Hindlimb muscle (tissue), 1 donor: ENCODE results near the gene RNF144A. TPM values are rescaled to one million over a fixed set of nuclear protein-coding genes. Genes with fewer than 3 reads are reported as not detected.

ENCODE experiments used
- DNase-seq: peaks from one replicate; pipeline ENCODE4 v3.0.0-alpha.2; 2013
- polyA plus RNA-seq: library from polyadenylated mRNA; unstranded; fragments of 120-200 nt; gene quantifications from one replicate; pipeline ENCODE4 v1.2.1, GENCODE V29; 2013; ENCODE audit not compliant: insufficient read length

RNF144A gene
- polyA plus RNA-seq, 1 donor: 21.5 TPM

DNA sequence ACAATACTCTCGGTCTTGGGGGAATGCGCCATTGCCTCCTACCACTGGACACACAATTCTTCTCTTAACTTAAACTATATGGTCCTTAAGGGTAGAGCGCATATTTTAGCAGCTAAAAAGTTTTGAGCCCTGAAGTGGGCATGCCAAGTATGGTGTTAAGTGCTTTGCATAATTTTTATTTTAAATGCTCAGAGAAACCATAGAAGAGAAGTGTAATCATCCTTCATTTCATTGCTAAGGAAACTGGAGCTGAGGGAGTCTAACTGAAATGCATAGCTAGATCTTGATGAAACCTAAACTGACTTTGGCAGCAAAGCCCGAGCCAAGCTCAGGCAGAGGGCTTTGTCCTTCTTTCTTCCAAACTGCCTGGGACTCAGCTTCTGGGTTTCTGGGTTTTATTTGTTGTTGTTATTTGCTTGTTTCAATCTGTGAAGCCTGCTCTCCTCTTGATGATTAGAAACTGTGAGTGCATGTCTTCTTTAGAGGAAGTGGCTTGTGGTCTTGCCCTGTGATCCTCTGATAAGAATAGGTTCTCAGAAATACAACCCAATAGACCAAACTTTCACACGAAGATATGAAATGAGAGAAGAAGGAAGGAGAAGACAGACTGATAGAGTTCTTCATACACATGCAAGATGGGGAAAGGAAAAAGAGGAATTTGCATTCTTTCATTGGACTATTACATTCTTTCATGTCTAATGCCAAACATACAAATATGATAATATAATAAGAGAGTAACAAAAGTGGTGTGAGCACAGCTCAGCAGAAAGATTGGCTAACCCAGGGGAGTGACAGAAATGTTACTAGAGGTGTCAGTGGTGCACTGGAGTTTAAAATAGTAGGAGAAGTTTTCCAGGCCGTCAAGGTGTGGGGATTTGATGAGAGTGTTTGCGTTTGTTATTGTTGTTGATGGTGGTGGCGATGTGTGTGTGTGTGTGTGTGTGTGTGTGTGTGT, 7.5 kb upstream of the RNF144A start:
- DNase-seq: no peak

DNA sequence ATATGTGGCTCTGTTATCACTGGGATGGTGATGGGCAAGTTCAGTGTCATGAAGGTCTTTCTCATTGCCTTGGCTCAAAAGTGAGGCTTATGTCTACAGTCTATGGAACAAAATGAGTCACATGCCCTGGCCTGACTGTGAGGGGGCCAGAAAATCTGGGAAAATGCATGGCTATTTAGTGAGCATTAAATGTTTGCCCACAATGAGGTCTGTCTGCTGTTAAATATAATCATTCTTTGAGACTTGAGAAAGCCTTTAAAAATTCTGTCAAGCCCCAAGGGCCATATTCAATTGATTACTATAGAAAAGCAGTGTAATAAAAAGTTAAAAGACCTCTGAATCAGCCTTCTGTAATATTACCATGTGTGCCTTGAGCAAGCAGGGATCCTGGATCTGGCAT, 5.5 kb upstream of the RNF144A start:
- DNase-seq: no peak

DNA sequence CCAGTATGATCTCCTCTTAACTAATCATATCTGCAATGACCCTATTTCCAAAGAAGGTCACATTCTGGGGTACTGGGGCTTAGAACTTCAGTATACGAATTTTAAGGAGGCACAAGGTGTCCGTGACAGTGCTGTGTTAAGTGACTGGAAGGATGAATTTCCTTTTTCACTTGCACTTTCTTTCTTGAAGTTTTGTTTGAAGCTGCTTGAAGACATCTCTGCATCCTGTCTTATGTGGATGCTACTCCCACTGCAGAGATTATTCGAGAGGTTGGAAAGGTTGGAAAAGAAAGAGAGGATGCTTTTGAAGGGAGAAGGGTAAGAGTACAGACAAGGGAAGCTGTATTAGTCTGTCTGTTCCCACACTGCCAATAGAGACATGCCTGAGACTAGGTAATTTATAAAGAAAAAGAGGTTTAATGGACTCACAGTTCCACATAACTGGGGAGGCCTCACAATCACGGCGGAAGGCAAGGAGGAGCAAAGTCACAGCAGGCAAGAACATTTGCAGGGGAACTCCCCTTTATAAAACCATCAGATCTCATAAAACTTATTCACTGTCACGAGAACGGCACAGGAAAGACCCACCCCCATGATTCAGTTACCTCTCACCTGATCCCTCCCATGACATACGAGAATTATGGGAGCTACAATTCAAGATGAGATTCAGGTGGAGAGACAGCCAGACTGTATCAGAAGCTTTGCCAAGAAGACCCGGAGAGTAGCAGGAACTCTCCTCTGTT, 3.6 kb upstream of the RNF144A start:
- no peak for DNase-seq

DNA sequence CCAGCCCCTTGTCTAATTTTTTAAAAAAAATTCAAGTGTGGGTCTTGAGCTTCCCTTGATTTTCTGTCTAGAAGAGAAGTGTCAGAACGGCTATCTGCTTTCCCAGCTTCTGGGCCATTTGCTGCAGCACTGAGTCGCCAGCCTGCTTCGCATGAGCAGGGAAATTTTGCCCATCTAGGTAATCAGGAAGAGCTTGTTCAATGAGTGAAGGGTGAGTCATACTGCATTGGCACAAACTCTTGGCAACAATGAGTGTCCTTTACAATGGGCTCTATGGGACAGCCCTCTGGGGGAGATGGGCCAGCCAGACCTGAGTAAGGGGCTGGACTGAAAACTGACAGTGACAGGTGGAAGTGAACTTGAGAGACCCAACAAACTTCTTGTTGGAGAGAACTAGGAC, 2.4 kb upstream of the RNF144A start:
- no peak for DNase-seq

DNA sequence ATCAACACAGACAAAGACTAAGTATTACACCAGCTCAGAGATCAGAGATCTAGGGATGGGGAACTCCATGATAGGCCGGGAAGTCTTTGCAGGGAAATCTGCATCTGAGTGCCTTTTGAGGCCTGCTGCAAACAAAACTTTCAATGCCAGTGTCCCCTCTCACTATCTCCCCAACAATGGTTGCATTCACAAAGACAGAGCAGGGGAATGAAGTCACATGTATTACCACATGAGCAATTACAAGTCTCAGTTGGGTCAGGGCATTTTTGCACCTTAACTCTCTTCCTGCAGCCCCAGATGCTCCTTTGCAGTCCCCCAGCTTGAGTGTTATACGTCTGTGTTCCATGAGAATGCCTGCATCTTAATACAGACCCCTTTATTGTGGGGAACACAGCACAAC, 1.8 kb upstream of the RNF144A start:
- DNase-seq: no peak

DNA sequence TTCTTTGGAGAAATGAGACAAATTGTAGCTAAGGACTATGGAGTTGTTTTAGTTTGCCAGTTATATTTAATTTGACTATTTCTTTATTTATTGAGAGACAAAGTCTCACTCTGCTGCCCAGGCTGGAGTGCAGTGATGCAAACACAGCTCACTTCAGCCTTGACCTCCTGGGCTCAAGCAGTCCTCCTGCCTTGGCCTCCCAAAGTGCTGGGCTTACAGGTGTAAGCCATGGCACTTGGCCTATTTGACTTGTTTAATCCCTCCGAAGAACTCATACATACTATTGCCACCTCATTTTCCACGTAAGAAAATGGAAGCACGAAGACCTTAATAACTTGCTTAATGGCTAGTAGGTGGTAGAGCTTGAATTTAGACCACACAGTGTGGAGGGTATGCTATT, 988 bp upstream of the RNF144A start:
- no peak for DNase-seq

DNA sequence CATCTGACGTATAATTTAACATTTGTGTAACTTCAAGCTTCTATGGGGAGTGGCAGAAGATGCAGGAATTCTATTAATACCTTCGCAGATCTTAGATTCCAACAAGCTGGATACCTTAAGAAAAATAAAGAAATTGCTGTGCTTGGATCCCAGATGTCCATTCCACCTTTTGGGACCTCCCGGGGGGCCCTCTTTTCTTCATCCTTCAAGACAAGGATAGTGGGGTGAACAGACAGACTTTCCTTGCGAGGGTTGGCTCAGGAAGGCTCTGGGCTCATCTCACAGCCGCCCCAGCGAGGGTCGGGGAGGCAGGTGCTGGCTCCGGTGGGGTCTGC, 509 bp upstream of the RNF144A start:
- DNase-seq: no peak

DNA sequence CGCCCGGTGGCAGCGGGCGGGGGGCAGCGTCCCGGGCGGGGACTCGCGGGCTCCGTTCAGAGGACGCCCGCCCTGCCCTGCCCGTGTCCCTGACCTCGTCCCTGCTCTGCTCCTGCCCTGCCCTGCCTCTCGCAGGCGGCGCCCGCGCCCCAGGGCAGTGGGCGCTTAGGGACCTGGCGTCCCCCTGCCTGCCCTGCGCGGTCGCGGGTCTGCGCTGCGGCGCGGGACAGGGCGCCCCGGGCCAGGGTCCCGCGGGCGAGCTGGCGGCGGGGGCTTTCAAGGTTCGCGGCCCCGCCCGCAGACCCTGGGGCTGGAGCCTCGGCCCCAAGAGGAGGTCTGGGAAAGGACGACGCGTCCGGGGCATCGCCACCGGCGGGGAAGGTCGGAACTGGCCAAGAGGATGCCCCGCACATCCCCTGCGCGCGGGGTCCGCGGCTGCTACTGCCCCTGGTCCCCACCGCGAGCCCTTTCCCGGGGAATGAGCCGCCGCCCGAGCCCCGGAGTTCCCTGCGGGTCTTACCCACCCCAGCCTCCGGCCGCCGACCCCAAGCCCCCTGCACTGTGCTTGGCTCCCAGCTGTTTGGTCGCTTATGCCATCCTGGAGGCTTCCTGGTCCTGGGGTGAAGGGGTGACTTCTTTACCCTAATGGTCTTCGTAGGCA, 679 bp downstream of the RNF144A start:
- no peak for DNase-seq

DNA sequence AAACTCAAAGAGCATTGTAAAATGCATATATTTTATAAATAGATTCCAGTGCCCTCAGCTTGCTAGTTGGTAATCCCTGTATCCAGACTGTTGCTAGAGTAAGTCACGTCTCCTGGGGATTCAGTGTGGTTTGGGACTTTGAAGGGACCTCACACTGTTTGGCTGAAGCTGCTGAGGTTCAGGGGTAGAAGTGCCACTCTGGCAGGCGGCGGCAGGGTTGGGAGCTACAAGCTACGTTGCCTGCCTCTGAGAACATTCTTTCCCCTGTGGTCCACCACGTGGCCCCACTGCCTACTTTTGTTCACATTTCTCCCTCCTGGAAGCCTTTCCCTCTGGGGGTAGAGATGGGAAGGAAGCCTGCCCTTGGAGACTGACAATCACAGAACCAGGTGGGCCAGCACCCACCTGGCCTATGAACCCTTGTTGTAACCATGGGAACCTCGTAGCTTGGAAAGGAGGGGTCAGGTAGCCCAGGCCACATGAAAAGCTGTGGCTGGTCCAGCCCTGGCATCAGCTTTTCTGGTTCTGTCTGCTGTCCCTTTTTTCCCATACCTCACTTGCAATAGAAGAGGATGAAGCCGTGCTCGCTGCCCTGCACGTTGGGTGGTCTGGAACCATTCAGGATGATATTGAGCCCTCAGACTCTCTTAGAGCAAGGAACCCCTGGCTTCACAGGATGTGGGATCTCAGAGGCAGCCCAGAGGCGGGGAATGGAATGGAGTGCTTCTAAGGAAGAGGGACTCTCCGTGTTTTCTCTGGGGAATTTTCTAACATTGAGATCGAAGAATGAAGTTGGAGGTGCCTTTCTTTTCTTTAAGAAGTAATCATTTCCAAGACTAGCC, 2.9 kb downstream of the RNF144A start:
- DNase-seq: no peak

DNA sequence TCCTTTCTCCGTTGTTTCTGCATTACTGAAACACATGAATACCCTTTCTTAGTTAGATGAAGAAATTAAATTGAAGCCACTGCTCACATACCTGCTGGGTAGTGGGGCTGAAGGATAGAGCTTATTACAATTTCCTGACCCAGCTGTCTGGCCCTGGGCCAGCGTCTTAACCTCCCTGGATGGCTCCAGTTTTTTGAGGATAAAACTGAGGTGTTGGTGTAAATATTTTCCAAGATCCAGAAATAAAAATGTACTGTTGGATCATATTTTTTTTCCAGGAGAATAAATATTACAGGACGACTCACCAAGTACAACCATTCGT, 3.5 kb downstream of the RNF144A start:
- no peak for DNase-seq

DNA sequence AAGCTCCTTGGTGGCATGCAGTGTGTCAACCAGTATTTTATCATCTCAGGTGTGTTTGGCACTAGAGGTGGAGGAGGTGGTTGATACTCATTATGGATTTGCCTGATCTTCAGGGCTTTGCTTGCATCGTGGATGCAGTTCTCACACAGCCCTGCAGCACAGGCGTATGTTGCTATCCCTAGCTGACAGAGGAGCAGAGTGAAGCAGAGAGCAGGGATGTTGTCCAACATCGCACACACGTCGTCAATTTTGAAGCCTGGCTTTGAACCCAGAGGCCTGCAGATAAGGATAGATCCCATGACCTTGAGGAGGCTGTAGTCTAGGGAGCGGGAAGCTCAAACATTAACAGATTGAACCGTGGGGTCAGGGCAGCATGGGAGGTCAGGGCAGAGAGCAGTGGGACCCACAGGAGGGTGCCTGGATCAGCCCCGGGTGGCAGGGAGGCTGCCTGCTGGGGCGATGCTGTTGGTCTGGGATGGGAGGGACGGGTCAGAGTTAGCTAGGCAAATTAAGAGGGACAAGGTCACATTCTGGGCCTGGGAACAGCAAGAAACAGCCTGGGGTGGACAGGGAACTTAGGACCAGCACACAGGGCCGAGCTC, 4.2 kb downstream of the RNF144A start:
- DNase-seq: no peak

DNA sequence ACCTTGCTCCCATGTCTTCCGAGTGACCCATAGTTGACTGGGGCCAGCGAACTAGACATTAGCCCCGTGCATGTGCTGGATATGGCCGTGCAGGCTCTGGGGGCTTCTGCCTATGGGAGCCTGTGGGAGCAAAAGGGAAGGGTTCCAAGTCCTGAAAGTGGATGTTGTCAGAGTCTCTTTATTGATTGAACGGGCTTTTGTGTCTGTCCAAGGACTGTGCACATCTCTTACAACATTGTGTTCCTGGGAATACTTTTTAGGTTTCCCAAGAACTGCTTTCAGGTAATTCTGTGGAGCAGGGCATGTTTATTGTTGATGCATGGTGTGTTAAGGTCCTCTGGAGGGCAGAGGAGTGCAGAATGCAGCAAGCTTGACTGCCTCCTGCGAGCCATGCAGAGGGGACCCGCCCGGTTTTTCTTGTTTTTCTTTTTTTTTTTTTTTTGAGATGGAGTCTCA, 5.0 kb downstream of the RNF144A start:
- DNase-seq: no peak

DNA sequence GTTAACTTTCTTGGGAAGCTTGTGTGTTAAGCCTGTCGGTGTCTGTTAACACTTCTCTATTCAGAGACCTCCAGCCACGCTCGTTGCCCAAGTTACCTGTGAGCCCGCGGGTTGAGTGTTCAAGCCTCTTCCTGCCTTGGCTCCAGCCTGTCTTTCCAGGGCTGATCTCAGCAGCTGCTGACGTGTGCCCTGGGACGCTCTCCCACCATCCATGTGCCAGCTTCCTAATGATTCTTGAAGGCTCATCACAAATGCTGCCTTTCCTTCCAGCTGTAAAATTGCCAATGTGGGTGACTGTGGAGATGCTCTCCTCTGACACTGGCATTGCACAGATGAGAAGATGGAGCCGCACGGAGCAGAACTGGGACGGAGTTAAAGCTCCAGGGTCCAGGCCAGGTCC, 6.1 kb downstream of the RNF144A start:
- DNase-seq: no peak

DNA sequence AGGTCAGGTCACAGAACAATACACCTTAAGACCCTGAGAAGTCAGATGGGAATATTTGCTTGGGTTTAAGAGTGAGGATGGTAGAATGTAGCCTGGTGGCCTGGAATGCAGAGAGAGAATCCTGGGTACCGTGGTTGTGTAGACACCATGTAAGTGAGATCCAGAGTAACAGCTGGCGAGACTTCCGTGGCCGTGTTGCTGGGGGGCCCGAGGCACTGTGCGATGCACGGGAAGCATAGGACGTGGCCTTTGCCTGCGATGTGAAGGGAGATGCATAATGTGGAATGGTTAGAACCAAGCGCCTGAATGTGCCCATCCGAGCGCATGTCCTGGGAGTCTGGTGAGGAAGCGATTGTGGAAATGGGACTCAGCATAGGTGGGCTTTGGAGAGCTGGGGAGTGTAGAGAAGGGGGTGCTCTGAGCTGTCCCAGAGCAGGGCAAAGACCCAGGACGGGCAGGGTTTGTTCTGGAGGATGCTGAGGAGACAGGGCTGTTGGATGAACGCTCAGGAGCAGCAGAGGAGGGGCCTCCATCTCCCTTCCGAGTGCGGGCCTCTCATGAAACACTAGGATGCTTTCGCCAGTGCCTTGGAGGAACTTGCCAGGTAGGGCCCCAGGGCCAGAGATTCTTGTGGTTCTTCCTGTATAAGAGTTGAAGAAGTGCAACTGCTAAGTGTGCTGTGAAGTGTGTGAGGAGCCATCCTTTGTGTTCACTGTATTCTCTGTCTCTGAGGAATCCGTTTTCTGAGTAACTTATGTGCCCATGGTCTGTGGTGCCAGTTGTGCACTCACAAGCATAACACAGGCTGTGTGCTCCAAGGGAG, 7.1 kb downstream of the RNF144A start:
- DNase-seq: no peak

DNA sequence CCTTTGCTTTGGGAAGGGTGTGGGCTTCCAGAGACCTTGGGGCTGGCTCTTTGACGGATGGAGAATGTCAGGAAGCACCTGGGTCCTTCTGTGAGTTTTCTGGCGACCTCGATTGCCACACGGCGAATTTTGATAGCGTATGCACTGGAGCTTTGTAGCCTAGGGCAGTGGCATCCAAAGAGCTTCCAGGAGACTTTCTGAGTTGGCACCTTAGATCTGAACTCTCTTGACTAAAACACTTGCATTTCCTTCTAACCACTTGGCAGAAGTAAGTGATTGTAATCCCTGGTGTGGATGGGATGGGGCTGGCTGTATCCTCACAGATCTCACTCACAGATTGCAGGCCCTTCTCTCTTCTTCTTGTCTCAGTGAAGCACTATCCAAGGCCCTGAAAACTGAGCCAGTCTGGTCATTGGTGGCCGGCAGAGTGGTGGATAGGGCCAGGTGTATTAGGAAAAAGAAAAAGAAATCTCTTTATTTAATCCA, 7.8 kb downstream of the RNF144A start:
- DNase-seq: no peak

DNA sequence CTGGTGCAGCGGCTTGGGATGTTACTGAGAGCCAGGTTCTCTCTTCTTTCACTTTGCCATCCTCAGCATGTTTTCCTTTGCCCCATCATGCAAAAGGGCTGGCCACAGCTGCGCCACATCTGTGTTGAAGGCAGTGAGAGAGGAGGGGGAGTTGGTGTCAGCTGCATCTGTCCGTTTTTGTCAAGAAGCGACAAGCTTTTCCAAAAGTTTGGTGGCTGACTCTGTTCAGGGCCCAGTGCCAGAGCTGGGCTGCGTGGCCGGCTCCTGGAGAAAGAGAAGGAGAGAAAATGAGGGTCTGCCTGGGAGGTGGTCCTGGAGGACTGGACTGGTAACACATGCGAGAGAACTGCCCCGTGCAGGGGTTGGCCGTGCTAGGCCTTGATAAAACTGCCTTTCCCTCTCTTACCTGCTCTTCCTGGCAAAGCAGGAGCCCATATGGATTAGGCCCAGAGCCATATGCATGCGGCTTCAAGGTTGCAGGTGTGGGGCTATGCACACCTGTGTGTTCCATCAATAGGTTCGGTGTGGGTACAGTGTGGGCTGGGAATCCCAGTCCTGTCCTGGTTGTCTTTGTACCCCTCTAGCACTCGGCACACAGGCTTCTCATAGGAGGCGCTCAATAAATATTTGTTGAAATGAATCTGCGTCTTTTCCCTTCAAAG, 9.0 kb downstream of the RNF144A start:
- DNase-seq: no peak

DNA sequence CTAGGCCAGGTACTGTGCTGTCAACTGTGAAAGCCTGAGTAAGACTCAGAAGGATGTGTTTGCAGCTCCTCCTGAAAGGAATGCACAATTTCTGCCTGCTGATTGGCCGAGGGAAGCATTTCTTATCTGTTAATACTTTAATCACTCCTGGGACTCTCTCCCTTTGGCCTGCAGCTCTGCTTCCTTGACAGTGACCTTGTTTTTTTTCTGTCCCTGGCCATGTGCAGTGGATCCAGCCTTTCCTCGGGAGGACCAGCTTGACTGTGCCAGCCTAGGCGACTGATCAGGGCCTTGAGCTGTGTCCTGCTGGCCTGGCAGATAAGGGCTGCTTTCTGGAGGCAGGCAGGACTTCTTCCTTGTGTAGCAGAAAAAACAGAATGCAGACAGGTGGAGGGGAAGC, 10.0 kb downstream of the RNF144A start:
- DNase-seq: no peak

DNA sequence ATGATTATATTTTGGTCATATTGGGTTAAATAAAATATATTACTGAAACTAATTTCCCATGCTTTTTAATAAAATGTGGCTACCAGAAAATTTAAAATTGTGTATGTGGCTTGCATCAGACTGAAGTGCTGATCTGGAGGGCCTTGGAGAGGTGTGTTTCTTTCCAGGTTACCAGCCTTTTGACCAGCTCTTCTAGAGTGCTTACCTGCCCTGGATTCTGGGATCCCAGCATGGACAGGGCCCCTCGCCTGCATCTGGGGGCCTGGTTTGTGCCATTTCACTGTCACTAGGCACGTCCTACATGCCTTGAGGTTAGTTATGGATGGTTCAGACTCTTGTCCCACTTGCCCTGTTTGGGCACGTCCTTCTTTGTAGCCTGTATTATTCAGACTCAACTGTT, 10.5 kb downstream of the RNF144A start:
- no peak for DNase-seq

DNA sequence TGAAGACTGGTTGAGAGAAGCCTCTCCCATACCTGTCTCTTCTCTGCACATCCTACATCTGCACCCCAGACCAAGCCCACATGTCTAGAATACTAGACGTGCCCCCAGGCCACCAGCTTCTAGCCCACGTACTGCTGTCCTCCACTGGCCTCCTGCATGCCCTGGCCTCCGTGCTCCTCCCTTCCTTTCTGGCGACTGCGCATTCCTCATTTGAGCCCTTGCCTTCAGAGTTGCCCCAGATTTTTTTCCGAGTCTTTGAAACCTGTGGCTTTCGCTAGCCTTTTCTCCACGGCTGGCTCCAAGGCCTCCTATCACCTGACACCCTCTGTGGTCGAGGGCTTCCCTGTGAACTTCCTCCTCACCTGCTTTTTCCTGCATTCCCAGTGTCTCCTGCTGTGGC, 11.2 kb downstream of the RNF144A start:
- DNase-seq: no peak

DNA sequence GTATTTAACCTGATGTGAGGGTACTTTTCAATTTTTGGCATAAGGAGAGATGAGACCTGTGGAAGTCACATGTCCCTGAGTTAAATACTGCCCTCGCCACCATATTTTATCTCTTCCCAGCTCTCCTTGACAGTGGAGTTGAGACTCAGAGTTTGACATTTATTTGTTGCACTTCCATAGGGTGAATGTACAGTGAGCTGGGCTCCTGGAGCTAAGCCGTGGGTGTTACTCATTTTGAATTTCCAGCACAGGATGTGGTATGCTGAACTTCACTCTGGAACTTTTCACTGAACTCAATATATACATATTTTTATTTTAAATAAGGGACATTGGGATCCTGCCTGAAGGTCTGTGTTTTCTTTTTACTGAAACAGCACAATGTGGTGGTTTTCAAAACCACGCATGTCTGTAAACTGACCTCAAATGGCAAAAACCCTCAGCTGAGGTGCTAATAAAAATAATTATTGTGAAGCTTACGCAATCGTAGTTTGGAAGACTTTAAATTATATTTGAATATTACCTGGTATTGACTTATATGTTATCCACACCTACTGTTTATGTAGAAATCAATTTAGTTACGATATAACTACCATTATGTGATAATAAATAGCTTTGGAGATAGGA, 12.1 kb downstream of the RNF144A start:
- DNase-seq: no peak
